ENCODE measurements around the gene CPZ.

CPZ gene

GRCh38 chr4:8556341-8557150 is 36.0 kb upstream of the CPZ start:
- in situ Hi-C loops (cut with HindIII; ENCODE audit: low sequenced_read_pairs) = no loop called here

DNA sequence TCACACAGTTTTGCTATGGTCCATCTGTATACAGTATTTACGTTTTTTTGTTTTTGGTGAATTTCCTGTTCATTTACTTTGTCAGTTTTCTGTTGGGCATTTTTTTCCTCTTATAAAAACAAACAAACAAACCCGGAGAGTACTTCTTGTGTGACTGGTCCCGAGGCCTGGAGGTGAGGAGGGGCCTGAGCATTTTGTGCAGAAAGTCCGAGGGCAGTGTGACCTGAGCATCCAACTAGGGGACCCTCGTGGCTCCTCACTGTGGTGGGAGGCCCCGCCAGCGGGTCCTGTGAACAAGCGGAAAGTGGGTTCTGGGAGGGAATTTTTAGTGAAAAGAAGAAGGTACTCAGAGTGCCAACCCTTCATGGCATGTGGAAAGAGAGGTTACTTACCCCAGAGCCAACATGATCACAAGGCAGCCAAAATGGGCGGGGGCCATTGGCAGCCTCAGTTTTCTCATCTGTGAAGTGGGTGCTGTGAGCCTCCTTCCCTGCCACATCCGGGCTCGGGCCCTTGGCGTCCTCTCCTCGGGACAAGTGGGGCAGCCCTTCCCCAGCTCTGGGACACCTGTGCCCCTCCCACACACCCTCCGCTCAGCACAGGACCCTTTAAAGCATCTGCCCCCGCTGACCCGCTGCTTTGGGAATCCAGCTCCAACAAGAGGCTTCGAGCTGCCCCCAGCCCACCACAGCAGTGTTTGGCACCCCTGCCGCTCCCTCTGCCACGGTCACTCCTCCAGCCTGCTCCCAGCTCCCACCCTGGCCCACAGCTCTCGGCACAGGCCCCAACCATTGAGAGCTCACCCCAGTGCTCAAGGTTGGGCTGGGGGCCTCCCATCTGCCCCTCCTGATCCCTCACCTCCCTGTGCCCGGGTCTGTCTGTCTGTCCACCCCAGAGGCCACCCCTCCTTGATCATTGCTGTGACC is 35.2 kb upstream of the CPZ start:
- in situ Hi-C loops (cut with HindIII; ENCODE audit: low sequenced_read_pairs) = no loop called here

DNA sequence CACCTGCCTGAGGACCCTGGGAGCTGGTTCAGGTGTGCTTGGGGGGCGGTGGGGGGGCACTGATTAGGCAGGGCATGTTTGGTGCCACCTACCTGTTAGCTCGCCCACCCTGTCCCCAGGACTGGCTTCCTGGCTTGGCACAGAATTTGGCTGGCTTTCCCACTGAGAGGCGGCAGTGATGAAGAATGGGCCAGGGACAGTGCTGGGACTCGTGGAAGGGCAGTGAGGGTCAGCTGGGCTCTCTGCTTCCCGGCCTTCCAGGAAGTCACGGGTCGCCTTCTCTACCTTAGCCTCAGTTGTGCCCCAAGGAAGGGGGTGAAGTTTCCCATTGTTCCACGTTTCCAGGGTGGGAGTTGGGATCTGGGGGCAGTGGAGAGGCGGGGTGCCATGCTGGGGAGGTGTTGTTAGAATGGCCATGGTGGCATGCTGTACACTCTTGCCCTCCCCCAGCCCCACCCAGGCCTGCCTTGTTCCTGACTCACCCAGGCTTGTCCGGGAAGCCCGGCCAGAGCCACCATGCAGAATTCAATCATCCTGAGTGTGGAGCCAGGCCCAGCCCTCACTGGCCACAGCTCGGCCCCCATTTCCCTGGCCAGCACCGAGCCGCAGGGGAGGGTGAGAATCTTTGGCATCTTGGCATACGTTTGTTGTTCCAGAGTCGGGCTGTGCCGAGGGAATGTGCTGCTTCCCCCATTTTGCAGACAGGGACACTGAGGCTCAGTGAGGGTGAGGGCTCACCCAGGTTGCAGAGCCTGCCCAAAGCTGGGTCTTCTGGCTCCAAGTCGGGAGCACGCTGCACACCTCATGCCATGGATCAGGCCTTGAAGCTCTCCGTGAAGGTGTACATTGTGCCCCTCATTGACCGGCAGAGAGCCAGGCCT is 34.2 kb upstream of the CPZ start:
- in situ Hi-C loops (cut with HindIII; ENCODE audit: low sequenced_read_pairs) = no loop called here

DNA sequence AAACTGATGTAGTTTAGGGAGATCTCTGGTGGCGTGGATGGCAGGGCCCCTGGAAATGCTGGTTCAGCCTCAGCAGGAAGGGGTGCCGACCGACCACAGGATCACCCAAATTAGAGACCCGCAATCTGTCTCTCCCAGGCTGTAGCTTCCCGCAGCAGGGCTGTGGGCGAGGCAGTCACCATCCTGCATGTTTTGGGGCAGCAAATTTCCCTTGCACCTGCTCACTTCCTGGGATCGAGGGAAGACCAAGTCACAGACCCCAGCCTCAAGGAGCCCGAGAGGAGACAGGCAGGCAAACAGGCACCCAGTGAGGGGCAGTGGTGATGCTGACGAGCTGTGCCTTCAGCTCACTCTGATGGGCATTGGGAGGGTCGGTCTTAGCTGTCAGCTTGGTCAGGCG is 33.6 kb upstream of the CPZ start:
- in situ Hi-C loops (cut with HindIII; ENCODE audit: low sequenced_read_pairs) = no loop called here

GRCh38 chr4:8559524-8560264 is 32.9 kb upstream of the CPZ start:
- in situ Hi-C loops (cut with HindIII; ENCODE audit: low sequenced_read_pairs) = no loop called here

- in situ Hi-C loops (cut with HindIII; ENCODE audit: low sequenced_read_pairs) = no loop called here
Observed at GRCh38 chr4:8560265-8561047, 32.1 kb upstream of the CPZ start.

DNA sequence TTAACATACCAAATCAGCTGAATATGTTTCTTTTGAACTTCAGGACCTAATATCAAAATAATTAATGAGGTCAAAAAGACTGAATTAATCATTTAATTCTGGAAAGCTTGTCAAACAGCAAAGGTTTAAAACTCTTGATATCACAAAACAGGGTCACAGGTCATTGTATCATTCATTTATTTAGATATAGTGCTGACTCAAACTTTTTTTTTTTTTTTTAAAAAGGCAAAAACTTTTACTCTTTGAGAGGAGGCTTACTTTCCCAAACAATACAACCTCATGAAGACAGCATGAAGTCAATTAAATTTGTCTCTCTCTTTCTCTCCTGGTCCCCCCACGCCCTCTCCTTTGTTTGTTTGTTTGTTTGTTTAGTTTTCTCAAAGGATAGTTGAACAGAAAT is 28.0 kb upstream of the CPZ start:
- in situ Hi-C loops (cut with HindIII; ENCODE audit: low sequenced_read_pairs) = no loop called here

- in situ Hi-C loops (cut with HindIII; ENCODE audit: low sequenced_read_pairs) = no loop called here
Observed at GRCh38 chr4:8568068-8568668, 24.4 kb upstream of the CPZ start.

DNA sequence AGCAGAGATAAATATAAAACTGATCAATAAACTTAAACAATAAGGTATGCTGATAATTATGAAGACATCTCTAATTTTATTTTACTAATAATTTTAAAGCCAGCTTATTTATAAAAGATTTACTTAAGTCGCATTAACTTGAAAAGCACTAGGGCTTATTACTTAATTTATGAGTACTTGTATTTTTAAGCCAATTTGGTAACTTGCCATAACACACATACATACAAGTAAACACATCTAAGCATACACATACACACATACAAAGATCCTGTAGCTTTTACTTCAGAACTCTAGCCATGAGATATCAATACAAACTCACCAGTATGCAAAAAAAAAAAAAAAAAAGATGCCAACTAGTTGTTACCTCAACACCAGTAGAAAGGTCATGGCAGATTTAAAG is 22.4 kb upstream of the CPZ start:
- in situ Hi-C loops (cut with HindIII; ENCODE audit: low sequenced_read_pairs) = no loop called here

- in situ Hi-C loops (cut with HindIII; ENCODE audit: low sequenced_read_pairs) = no loop called here
Observed at GRCh38 chr4:8571702-8572685, 20.6 kb upstream of the CPZ start.

GRCh38 chr4:8573266-8573665 is 19.3 kb upstream of the CPZ start:
- in situ Hi-C loops (cut with HindIII; ENCODE audit: low sequenced_read_pairs) = no loop called here

- in situ Hi-C loops (cut with HindIII; ENCODE audit: low sequenced_read_pairs) = loop anchor here (5.0 kb wide), 1 partner anchor 83 kb away; no protein-coding TSS in a partner anchor
Observed at GRCh38 chr4:8574796-8575370, 17.7 kb upstream of the CPZ start.

GRCh38 chr4:8575457-8575856 is 17.1 kb upstream of the CPZ start:
- in situ Hi-C loops (cut with HindIII; ENCODE audit: low sequenced_read_pairs) = loop anchor here (5.0 kb wide), 1 partner anchor 83 kb away; no protein-coding TSS in a partner anchor

DNA sequence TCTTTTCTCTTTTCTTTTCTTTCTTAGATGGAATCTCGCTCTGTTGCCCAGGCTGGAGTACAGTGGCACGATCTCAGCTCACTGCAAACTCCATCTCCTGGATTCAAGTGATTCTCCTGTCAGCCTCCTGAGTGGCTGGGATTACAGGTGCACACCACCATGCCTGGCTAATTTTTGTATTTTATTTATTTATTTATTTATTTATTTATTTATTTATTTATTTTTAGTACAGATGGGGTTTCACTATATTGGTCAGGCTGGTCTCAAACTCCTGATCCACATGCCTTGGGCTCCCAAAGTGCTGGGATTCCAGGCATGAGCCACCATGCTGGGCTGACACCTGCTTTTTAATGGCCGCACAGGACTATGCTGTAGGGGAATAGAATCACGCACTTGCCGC is 16.0 kb upstream of the CPZ start:
- in situ Hi-C loops (cut with HindIII; ENCODE audit: low sequenced_read_pairs) = loop anchor here (5.0 kb wide), 1 partner anchor 84 kb away; no protein-coding TSS in a partner anchor

GRCh38 chr4:8577046-8577445 is 15.5 kb upstream of the CPZ start:
- in situ Hi-C loops (cut with HindIII; ENCODE audit: low sequenced_read_pairs) = loop anchor here (5.0 kb wide), 1 partner anchor 85 kb away; no protein-coding TSS in a partner anchor

- in situ Hi-C loops (cut with HindIII; ENCODE audit: low sequenced_read_pairs) = loop anchor here (5.0 kb wide), 1 partner anchor 86 kb away; no protein-coding TSS in a partner anchor
Observed at GRCh38 chr4:8577972-8578371, 14.6 kb upstream of the CPZ start.

GRCh38 chr4:8578717-8579116 is 13.8 kb upstream of the CPZ start:
- in situ Hi-C loops (cut with HindIII; ENCODE audit: low sequenced_read_pairs) = loop anchor here (5.0 kb wide), 1 partner anchor 86 kb away; no protein-coding TSS in a partner anchor

All from endothelial cell of hepatic sinusoid (primary cell).